ENCODE results near the gene RMDN3. TPM values are rescaled to one million over a fixed set of nuclear protein-coding genes. Genes with fewer than 3 reads are reported as not detected.

RMDN3 gene
- polyA plus RNA-seq, 2 of the 4 experiments (the other 2 are of a cell fraction), result 15.4 to 16.9 TPM

DNA sequence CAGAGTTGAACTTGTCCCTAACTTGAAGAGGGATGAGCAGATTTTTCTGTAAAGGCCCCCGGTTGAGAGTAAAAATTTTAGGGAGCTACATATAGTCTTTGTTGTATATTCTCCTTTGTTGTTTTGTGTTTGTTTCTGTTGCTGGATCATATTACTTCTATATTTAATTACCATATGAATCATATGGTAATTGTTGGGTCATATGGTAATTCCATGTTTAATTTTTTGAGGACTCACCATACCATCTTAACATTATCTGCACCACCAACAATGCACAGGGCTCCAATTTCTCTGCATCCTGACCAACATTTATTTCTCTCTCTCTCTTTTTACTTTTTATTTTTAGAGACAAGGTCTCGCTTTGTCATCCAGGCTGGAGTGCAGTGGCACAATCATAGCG lies 44.5 kb upstream of the RMDN3 start:
- peaks cover 19% of the 10 kb centered on the region for H3K4me1 ChIP-seq
- 0 out of 6 replicates have a peak overlapping the region, but pooled peaks of 1 of the 2 experiments have one; percentile 35 for H3K27ac ChIP-seq
- ChIA-PET CTCF (no interaction called here), POLR2A (no interaction called here)
- ATAC-seq (no peak), FAIRE-seq (no peak), DNase-seq (ENCODE audit: low read depth in 1 of 2, low spot score in 1 of 2) (no peak)
- H3K9me3 ChIP-seq, result no peaks in the 10 kb centered on the region
- 87% methylated on average over 3 of the region's 3 CpGs for WGBS (ENCODE audit: missing lambda C conversion rate)
- no peak overlapping the region for H3K4me3 ChIP-seq
- H3K4me2 ChIP-seq, result no peak overlapping the region
- no peak for TF ChIP-seq PHF8 (IDR thresholded peaks at IDR 0.05; ENCODE audit: borderline replicate concordance, low read depth)
- no peak for TF ChIP-seq REST (IDR thresholded peaks at IDR 0.05)

- DNase-seq (ENCODE audit: low read depth in 1 of 2, low spot score in 1 of 2), result no peak
- H3K9me3 ChIP-seq, result no peaks in the 10 kb centered on the region
- H3K4me1 ChIP-seq, result peaks cover 47% of the 10 kb centered on the region
- FAIRE-seq, result no peak
- no peak for ATAC-seq
- peak overlapping the region in 1 of 2 experiments; percentile 47; a peak in 2 of 6 replicates for H3K27ac ChIP-seq
- 94% methylated on average over 5 of the region's 5 CpGs for WGBS (ENCODE audit: missing lambda C conversion rate)
- POLR2A ChIA-PET, result no interaction called here
- H3K4me3 ChIP-seq, result no peak overlapping the region
- 0 out of 3 replicates have a peak overlapping the region, but pooled peaks have one; percentile 13 for H3K4me2 ChIP-seq
- TF ChIP-seq FOSL2 (IDR thresholded peaks at IDR 0.05), result no peak
- no peak for TF ChIP-seq FOSL2 (CRISPR knock-in tag; IDR thresholded peaks at IDR 0.05)
- no peak for TF ChIP-seq HOXA7 (CRISPR knock-in tag; IDR thresholded peaks at IDR 0.05)
- no peak for TF ChIP-seq BHLHE40 (IDR thresholded peaks at IDR 0.05; ENCODE audit: low read depth, low read length)
- no peak for TF ChIP-seq POLR2AphosphoS2 (conservative IDR thresholded peaks at IDR 0.05; ENCODE audit: low read length)
- TF ChIP-seq CBX2 (IDR thresholded peaks at IDR 0.05; ENCODE audit: borderline replicate concordance, low read depth), result no peak
- TF ChIP-seq CBX8 (IDR thresholded peaks at IDR 0.05), result no peak
- TF ChIP-seq RAD21 (conservative IDR thresholded peaks at IDR 0.05 in 1 of 2, IDR thresholded peaks at IDR 0.05 in 1 of 2), result no peak
- no peak for TF ChIP-seq FOSB (CRISPR knock-in tag; IDR thresholded peaks at IDR 0.05)
- TF ChIP-seq, protein P1, sequence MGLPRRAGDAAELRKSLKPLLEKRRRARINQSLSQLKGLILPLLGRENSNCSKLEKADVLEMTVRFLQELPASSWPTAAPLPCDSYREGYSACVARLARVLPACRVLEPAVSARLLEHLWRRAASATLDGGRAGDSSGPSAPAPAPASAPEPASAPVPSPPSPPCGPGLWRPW (IDR thresholded peaks at IDR 0.05), result no peak
- no peak for TF ChIP-seq CHD4 (IDR thresholded peaks at IDR 0.05; ENCODE audit: borderline replicate concordance)
- no peak for TF ChIP-seq JUNB (IDR thresholded peaks at IDR 0.05)
- TF ChIP-seq HEYL (CRISPR knock-in tag; IDR thresholded peaks at IDR 0.05), result no peak
- CTCF ChIA-PET, result interaction anchor here (0.6 to 1.7 kb wide), 4 partner anchors 10 to 246 kb away, joined by 3 to 4 read pairs (median 4); no protein-coding TSS in a partner anchor
These were observed 41.5 kb upstream of the RMDN3 start for GRCh38 chr15:40796512-40796911.

DNA sequence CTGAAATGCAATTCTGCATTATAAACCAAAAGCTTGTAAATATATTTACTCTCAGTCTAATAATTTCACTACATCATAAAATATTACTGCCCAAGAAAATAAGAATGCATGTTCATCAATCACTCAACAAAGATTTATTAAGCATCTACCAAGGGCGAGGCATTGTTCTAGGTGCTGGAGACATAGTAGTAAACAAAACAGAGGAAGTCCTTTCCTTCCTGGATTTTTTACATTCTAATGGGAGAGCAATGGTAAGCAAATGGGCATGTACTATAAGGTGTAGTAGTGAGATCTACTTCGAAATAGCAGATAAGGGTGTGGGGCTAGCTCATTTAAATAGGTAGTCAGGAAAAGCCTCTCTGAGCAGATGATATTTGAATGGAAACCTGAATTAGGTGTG lies 41.0 kb upstream of the RMDN3 start:
- Histone ChIP-seq H3K27ac (peak overlapping the region in 1 of 2 experiments; percentile 85; a peak in 3 of 6 replicates), H3K4me1 (peaks cover 50% of the 10 kb centered on the region), H3K4me2 (0 out of 3 replicates have a peak overlapping the region, but pooled peaks have one; percentile 13), H3K4me3 (no peak overlapping the region), H3K9me3 (no peaks in the 10 kb centered on the region)
- DNase-seq (ENCODE audit: low read depth in 1 of 2, low spot score in 1 of 2) (peak in 1 of 2 experiments; percentile 18), ATAC-seq (no peak; a peak in 1 of 6 replicates), FAIRE-seq (no peak)
- 56% methylated on average over 2 of the region's 2 CpGs for WGBS (ENCODE audit: missing lambda C conversion rate)
- POLR2A ChIA-PET, result no interaction called here
- CTCF ChIA-PET, result interaction anchor here (1.3 to 1.7 kb wide), 2 partner anchors 9 to 63 kb away, joined by 3 to 4 read pairs; no protein-coding TSS in a partner anchor
- no peak for TF ChIP-seq HOXA7 (CRISPR knock-in tag; IDR thresholded peaks at IDR 0.05)
- no peak for TF ChIP-seq CHD2 (IDR thresholded peaks at IDR 0.05; ENCODE audit: low read length, partially characterized antibody)
- TF ChIP-seq RCOR1 (IDR thresholded peaks at IDR 0.05; ENCODE audit: low read depth, low read length), result no peak
- no peak for TF ChIP-seq RARB (CRISPR knock-in tag; IDR thresholded peaks at IDR 0.05)
- no peak for TF ChIP-seq CBX2 (IDR thresholded peaks at IDR 0.05; ENCODE audit: borderline replicate concordance, low read depth)
- no peak for TF ChIP-seq TFCP2L1 (CRISPR knock-in tag; IDR thresholded peaks at IDR 0.05)
- no peak for TF ChIP-seq ATOH8 (CRISPR knock-in tag; IDR thresholded peaks at IDR 0.05; ENCODE audit: low read depth)
- no peak for TF ChIP-seq MAFK (IDR thresholded peaks at IDR 0.05; ENCODE audit: partially characterized antibody)
- TF ChIP-seq ZSCAN20 (CRISPR knock-in tag; IDR thresholded peaks at IDR 0.05), result no peak
- TF ChIP-seq RFX5 (IDR thresholded peaks at IDR 0.05), result no peak
